Measurements from ENCODE around the gene LYSMD3.

- TF ChIP-seq CTCF (IDR thresholded peaks at IDR 0.05) (no peak), POLR2A (IDR thresholded peaks at IDR 0.05) (no peak)
These were observed 4.4 kb upstream of the LYSMD3 start for GRCh38 chr5:90533794-90534193.
